K562 (cell line): ENCODE data around the gene ABHD14A. TPM values are rescaled to one million over a fixed set of nuclear protein-coding genes. Genes with fewer than 3 reads are reported as not detected.

Experiments
- CEBPB ChIP-seq: fragments of 450-650 bp; IDR thresholded peaks from 2 replicates; pipeline ENCODE4 v1.6.1; 2016; ENCODE audit warnings: missing genetic modification characterization, missing compliant biosample characterization
- CHCHD3 ChIP-seq: fragments of 250-450 bp; sonication (Bioruptor Pico); IDR thresholded peaks from 2 replicates; pipeline ENCODE4 v2.1.2; 2022; ENCODE audit warnings: mild to moderate bottlenecking
- DPF2 ChIP-seq: fragments of 450-650 bp; IDR thresholded peaks from 2 replicates; pipeline ENCODE4 v1.6.1; 2016
- ETS2 ChIP-seq: IDR thresholded peaks from 2 replicates; pipeline ENCODE4 v1.6.1; 2016; ENCODE audit warnings: borderline replicate concordance, missing genetic modification characterization, mild to moderate bottlenecking, moderate library complexity, missing compliant biosample characterization; ENCODE audit not compliant: poor library complexity, severe bottlenecking
- FOXP1 ChIP-seq: sonication (generic); formaldehyde crosslinking; IDR thresholded peaks from 2 replicates; pipeline ENCODE4 v1.8.0; 2022; ENCODE audit warnings: mild to moderate bottlenecking, missing genetic modification reagents
- GABPA ChIP-seq: fragments of 200-800 bp; sonication (Bioruptor generic); conservative IDR thresholded peaks from 2 replicates; pipeline ENCODE4 v1.6.1; 2016; ENCODE audit warnings: low read depth, missing genetic modification characterization, missing compliant biosample characterization
- GABPB1 ChIP-seq: sonication (generic); formaldehyde crosslinking; IDR thresholded peaks from 2 replicates; pipeline ENCODE4 v1.8.0; 2022; ENCODE audit warnings: mild to moderate bottlenecking, missing genetic modification reagents
- HNRNPUL1 ChIP-seq: fragments of 200-400 bp; formaldehyde crosslinking; IDR thresholded peaks from 2 replicates; pipeline ENCODE4 v1.6.1; 2017; ENCODE audit warnings: low read length
- KAT7 ChIP-seq: sonication (generic); formaldehyde crosslinking; IDR thresholded peaks from 2 replicates; pipeline ENCODE4 v1.8.0; 2022; ENCODE audit warnings: missing genetic modification reagents, mild to moderate bottlenecking, borderline replicate concordance
- KDM1A ChIP-seq, 2 experiments: fragments of 450-650 bp; IDR thresholded peaks; 2 replicates each; pipeline ENCODE4 v1.6.1; 2016; ENCODE audit warnings: mild to moderate bottlenecking in 2 of 2
- KLF16 ChIP-seq: IDR thresholded peaks from 2 replicates; pipeline ENCODE4 v1.6.1; 2016; ENCODE audit warnings: antibody characterized with exemption
- MYNN ChIP-seq, 2 experiments: sonication (generic); formaldehyde crosslinking in 1 of 2; IDR thresholded peaks; 2 replicates each; pipeline versions ENCODE4 v1.5.0 to v1.6.1; 2016 to 2020; ENCODE audit warnings: antibody characterized with exemption in 1 of 2, missing genetic modification reagents in 1 of 2
- NR1H2 ChIP-seq: sonication (generic); formaldehyde crosslinking; IDR thresholded peaks from 2 replicates; pipeline ENCODE4 v1.4.0; 2020; ENCODE audit warnings: mild to moderate bottlenecking, missing genetic modification reagents
- RHOXF2B ChIP-seq: fragments of 250-450 bp; sonication (Bioruptor Pico); conservative IDR thresholded peaks from 2 replicates; pipeline ENCODE4 v1.5.1; 2021
- TAF7 ChIP-seq: fragments of 450-650 bp; IDR thresholded peaks from 2 replicates; pipeline ENCODE4 v1.6.1; 2016; ENCODE audit warnings: missing genetic modification characterization, missing compliant biosample characterization
- TCFL5 ChIP-seq: fragments of 250-450 bp; sonication (Bioruptor Pico); conservative IDR thresholded peaks from 2 replicates; pipeline ENCODE4 v1.6.1; 2021; ENCODE audit warnings: mild to moderate bottlenecking, moderate library complexity, matching md5 sums
- ZNF184 ChIP-seq: sonication (generic); formaldehyde crosslinking; IDR thresholded peaks from 2 replicates; pipeline ENCODE4 v1.5.0; 2020; ENCODE audit warnings: missing genetic modification reagents
- ZNF23 ChIP-seq: fragments of 250-450 bp; sonication (Bioruptor Pico); IDR thresholded peaks from 2 replicates; pipeline ENCODE4 v1.4.0; 2020; ENCODE audit warnings: mild to moderate bottlenecking
- ZNF41 ChIP-seq: fragments of 250-450 bp; sonication (Bioruptor Pico); conservative IDR thresholded peaks from 2 replicates; pipeline ENCODE4 v1.4.0; 2020; ENCODE audit warnings: mild to moderate bottlenecking
- polyA plus RNA-seq, 8 experiments: library from polyadenylated mRNA; depleted of rRNA in 4 of 8; stranded (reverse) in 5 of 8; unstranded in 3 of 8; fragments of >200 nt; fragmentation: Nextera tagmentation in 2 of 8; fragmentation: Illumina TruSeq in 1 of 8; extraction: Ambion mirVana in 2 of 8; extraction: Trizol in 1 of 8; gene quantifications; 2 replicates each; pipeline versions ENCODE4 v1.2.1 to v1.2.3, GENCODE V29; 2011 to 2014; ENCODE audit warnings: inconsistent platforms in 1 of 8, missing spikeins in 1 of 8
- total RNA-seq, 7 experiments: library from RNA; depleted of rRNA in 6 of 7; stranded (reverse); fragments of >200 nt in 6 of 7; fragmentation: Illumina TruSeq in 2 of 7; extraction: Trizol in 2 of 7; gene quantifications; 2 replicates each; pipeline versions ENCODE4 v1.2.1 to v1.2.3, GENCODE V29; 2011 to 2021; ENCODE audit warnings: low replicate concordance in 1 of 7
- TF ChIP-seq, protein P1 (sequence below): fragments of 450-650 bp; IDR thresholded peaks from 2 replicates; pipeline ENCODE4 v1.6.1; 2016; ENCODE audit warnings: borderline replicate concordance
- TF ChIP-seq, protein P2 (sequence below): fragments of 450-650 bp; conservative IDR thresholded peaks from 2 replicates; pipeline ENCODE4 v1.6.1; 2016; ENCODE audit warnings: missing genetic modification characterization, low read depth, mild to moderate bottlenecking, control low read depth, missing compliant biosample characterization
- TF ChIP-seq, protein P3 (sequence below): sonication (generic); formaldehyde crosslinking; IDR thresholded peaks from 2 replicates; pipeline ENCODE4 v1.8.1; 2023; ENCODE audit warnings: mild to moderate bottlenecking, missing genetic modification reagents, moderate library complexity

The ABHD14A gene
- total and polyA plus RNA-seq, 9 of the 15 experiments (the other 6 are each of a cell fraction or from before 2014, with no cell fraction given): 0.90 to 10.5 (median 8.3) TPM

DNA sequence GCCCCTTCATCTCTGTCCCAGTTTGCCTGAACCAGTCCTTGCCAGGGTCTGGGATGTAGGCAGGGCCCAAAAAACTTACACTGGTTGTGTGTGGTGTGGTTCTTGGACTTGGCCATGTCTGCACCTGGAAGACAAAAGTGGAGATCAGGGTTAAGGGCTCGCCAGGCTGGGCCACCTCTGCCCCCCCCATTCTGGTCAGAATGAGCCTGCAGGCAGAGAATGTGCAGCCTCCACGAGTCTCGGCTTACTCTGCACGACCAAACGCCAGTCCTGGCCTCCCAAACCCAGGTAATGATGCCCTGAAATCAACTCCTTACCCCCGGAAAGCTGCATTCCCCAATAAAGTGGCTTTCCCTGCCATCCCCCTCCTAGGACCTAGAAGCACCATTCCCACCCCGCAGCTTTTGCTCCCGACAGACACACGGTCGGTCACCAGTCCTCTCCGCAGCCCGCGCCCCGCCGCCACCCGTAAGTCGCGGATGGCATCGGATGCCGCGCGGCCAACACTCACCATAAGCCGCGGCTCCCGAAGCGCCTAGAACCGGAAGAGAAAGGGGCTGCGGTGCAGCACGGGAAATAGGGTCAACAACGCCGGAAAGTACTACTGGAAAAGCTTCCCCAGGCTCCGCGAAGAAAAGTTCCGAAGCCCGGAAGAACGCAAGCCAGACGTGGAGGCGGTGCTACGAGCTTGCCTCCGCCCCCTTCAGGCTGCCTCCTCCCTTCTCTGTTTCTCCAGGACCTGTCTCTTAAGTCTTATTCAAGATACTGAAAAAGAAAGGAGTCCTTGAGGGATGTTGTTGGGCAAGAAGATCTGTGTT, 20.7 kb downstream of the ABHD14A start, which contains the start of gene RPL29 (continued):
- TF ChIP-seq ZNF23 (CRISPR knock-in tag) (no peak), HNRNPUL1 (no peak), CEBPB (tag) (no peak), KAT7 (CRISPR knock-in tag) (no peak), RHOXF2B (CRISPR knock-in tag) (no peak), MYNN (IDR thresholded peaks at IDR 0.05) (no peak), MYNN (CRISPR knock-in tag; IDR thresholded peaks at IDR 0.05) (no peak), TCFL5 (CRISPR knock-in tag) (no peak), CHCHD3 (CRISPR knock-in tag) (no peak), TAF7 (tag) (peak; percentile 99), NR1H2 (CRISPR knock-in tag) (no peak), GABPA (peak; percentile 99), ETS2 (no peak), KLF16 (no peak), FOXP1 (CRISPR knock-in tag) (no peak; the same call in 1 of the 2 replicates), ZNF41 (CRISPR knock-in tag) (no peak), ZNF184 (CRISPR knock-in tag) (no peak), GABPB1 (CRISPR knock-in tag) (peak; percentile 99), DPF2 (no peak), KDM1A (IDR thresholded peaks at IDR 0.05) (no peak)
- TF ChIP-seq, protein P1, sequence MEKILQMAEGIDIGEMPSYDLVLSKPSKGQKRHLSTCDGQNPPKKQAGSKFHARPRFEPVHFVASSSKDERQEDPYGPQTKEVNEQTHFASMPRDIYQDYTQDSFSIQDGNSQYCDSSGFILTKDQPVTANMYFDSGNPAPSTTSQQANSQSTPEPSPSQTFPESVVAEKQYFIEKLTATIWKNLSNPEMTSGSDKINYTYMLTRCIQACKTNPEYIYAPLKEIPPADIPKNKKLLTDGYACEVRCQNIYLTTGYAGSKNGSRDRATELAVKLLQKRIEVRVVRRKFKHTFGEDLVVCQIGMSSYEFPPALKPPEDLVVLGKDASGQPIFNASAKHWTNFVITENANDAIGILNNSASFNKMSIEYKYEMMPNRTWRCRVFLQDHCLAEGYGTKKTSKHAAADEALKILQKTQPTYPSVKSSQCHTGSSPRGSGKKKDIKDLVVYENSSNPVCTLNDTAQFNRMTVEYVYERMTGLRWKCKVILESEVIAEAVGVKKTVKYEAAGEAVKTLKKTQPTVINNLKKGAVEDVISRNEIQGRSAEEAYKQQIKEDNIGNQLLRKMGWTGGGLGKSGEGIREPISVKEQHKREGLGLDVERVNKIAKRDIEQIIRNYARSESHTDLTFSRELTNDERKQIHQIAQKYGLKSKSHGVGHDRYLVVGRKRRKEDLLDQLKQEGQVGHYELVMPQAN: peak; percentile 74; the same call in 1 of the 2 replicates
- TF ChIP-seq, protein P2, sequence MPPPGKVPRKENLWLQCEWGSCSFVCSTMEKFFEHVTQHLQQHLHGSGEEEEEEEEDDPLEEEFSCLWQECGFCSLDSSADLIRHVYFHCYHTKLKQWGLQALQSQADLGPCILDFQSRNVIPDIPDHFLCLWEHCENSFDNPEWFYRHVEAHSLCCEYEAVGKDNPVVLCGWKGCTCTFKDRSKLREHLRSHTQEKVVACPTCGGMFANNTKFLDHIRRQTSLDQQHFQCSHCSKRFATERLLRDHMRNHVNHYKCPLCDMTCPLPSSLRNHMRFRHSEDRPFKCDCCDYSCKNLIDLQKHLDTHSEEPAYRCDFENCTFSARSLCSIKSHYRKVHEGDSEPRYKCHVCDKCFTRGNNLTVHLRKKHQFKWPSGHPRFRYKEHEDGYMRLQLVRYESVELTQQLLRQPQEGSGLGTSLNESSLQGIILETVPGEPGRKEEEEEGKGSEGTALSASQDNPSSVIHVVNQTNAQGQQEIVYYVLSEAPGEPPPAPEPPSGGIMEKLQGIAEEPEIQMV (tag): no peak
- TF ChIP-seq, protein P3, sequence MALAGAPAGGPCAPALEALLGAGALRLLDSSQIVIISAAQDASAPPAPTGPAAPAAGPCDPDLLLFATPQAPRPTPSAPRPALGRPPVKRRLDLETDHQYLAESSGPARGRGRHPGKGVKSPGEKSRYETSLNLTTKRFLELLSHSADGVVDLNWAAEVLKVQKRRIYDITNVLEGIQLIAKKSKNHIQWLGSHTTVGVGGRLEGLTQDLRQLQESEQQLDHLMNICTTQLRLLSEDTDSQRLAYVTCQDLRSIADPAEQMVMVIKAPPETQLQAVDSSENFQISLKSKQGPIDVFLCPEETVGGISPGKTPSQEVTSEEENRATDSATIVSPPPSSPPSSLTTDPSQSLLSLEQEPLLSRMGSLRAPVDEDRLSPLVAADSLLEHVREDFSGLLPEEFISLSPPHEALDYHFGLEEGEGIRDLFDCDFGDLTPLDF (CRISPR knock-in tag): peak; percentile 59; the same call in 1 of the 2 replicates
